Neutrophil (primary cell): ENCODE measurements around the gene TMEM132C.

Source experiments
- H3K27ac ChIP-seq: fragments of 200-600 bp; sonication (generic); 2 replicates; pipeline ENCODE4 v1.5.1; 2016; ENCODE audit warnings: mild to moderate bottlenecking, moderate library complexity
- H3K27me3 ChIP-seq: fragments of 200-600 bp; sonication (generic); 2 replicates; pipeline ENCODE4 v1.6.0; 2016; ENCODE audit warnings: mild to moderate bottlenecking
- H3K36me3 ChIP-seq: fragments of 200-600 bp; sonication (generic); 2 replicates; pipeline ENCODE4 v1.5.1; 2017
- H3K4me1 ChIP-seq, 2 experiments: fragments of 200-600 bp in 1 of 2; sonication (generic) in 1 of 2; 1 replicate in 1 of 2; 2 replicates in 1 of 2; pipeline versions ENCODE4 v1.5.1 to v1.6.1; 2013 to 2016; ENCODE audit warnings: low read depth in 1 of 2, low read length in 1 of 2, mild to moderate bottlenecking in 1 of 2, moderate library complexity in 1 of 2; ENCODE audit not compliant: control insufficient read depth in 1 of 2, insufficient read depth in 1 of 2
- H3K4me3 ChIP-seq, 2 experiments: fragments of 200-600 bp in 1 of 2; sonication (generic) in 1 of 2; 1 replicate in 1 of 2; 2 replicates in 1 of 2; pipeline ENCODE4 v1.5.1; 2013 to 2016; ENCODE audit warnings: low read depth in 1 of 2, low read length in 1 of 2, mild to moderate bottlenecking in 1 of 2, moderate library complexity in 1 of 2
- H3K9me3 ChIP-seq: fragments of 200-600 bp; sonication (generic); 2 replicates; pipeline ENCODE4 v1.5.1; 2016
- TF ChIP-seq, protein P1 (sequence below): fragments of 200-600 bp; sonication (generic); IDR thresholded peaks from 2 replicates; pipeline ENCODE4 v1.5.1; 2016; ENCODE audit warnings: antibody characterized with exemption

Gene TMEM132C

DNA sequence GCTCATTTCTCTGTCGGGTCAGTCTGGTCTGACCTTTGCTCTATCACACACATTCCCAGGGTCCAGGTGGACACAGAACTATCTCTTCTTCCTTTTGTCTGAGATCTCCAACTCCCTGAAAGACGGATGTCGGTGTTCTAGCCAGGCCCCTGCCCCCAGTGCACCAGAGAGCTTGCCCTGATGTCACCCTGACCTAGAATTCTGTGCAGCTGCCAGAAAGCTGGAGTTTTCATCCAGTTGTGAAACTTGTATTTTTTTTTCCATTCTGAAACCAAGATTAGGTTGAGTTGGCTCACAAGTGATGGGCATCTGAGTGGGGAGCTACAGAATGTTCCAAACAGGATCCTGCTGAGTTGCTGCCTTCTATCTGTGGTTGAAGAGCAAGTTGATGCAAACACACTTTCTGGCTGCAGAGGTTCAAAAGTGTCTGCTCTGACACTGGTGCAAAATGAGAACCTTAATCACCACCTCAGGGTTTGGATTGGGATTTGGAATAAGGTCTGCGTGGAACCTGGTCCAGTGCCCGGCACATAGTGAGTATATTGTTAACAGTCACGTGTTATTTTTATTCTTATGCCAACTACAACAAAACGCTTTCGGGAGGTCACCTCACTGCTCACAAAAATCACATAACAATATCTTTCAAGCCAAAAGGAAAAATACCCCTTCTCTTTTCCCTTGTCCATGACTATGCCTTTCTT lies 345.3 kb downstream of the TMEM132C start:
- no peak overlapping the region for H3K27ac ChIP-seq
- no peaks in the 10 kb centered on the region for H3K4me1 ChIP-seq
- H3K27me3 ChIP-seq, result no peaks in the 10 kb centered on the region
- H3K9me3 ChIP-seq, result no peaks in the 10 kb centered on the region
- H3K4me3 ChIP-seq, result no peak overlapping the region
- TF ChIP-seq, protein P1, sequence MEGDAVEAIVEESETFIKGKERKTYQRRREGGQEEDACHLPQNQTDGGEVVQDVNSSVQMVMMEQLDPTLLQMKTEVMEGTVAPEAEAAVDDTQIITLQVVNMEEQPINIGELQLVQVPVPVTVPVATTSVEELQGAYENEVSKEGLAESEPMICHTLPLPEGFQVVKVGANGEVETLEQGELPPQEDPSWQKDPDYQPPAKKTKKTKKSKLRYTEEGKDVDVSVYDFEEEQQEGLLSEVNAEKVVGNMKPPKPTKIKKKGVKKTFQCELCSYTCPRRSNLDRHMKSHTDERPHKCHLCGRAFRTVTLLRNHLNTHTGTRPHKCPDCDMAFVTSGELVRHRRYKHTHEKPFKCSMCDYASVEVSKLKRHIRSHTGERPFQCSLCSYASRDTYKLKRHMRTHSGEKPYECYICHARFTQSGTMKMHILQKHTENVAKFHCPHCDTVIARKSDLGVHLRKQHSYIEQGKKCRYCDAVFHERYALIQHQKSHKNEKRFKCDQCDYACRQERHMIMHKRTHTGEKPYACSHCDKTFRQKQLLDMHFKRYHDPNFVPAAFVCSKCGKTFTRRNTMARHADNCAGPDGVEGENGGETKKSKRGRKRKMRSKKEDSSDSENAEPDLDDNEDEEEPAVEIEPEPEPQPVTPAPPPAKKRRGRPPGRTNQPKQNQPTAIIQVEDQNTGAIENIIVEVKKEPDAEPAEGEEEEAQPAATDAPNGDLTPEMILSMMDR, result no peak
- H3K36me3 ChIP-seq, result no peaks in the 10 kb centered on the region

DNA sequence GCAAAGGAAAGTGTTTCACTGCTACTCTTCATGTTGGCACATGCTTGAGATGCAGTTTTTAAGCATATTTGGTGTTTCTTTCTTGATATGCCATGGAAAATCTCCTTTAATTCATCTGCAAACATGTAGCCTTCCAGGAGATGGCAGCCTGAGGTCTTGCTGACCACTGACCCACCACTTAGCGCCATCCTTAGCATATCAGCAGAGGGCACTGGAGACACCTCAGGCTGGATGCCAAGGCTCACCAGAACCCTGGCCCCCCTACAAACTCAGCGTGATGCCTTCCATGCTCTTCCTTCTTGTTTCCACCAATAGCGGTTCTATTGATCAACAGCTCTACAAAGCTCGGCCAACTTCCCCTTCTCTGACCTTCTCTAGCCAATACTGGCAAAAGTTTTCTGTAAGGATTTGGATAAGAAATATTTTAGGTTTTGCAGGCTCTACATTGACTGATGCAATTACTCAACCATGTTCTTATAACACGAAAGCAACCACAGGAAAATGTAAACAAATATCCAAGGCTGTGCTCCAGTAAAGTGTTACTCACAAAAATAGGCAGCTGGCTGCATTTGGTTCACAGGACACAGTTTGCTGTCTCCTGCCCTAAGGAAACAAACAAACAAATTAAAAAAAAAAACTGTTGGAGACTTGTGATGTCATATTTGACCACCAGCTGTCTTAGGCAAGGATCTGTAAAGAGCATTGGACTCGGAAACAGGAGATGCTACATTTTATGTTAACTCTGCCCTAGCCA lies 347.0 kb downstream of the TMEM132C start:
- no peak overlapping the region for H3K27ac ChIP-seq
- no peak overlapping the region for H3K4me3 ChIP-seq
- no peaks in the 10 kb centered on the region for H3K27me3 ChIP-seq
- TF ChIP-seq, protein P1, result no peak
- H3K4me1 ChIP-seq, result no peaks in the 10 kb centered on the region
- no peaks in the 10 kb centered on the region for H3K36me3 ChIP-seq
- H3K9me3 ChIP-seq, result no peaks in the 10 kb centered on the region

DNA sequence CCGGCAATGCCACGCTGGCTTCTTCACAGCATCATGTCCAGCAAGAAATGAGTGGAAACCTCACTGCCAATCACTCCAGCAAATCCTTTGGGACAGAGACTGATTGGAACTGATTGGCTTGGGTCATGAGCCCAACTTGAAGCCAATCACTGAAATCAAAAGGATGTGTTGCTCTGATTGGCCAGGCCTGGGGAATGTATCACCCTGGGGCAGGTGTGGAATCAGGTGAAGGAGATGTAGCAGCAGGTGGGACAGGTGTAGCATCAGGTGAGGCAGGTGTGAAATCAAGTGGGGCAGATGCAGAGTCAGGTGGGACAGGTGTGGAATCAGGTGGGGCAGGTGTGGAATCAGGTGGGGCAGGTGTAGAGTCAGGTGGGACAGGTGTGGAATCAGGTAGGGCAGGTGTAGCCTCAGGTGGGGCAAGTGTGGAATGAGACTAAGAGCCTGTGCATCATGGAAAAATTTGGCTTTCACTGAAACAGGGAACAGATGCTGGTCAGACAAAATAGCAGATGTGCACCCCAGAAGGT lies 350.4 kb downstream of the TMEM132C start:
- Histone ChIP-seq H3K4me3 (no peak overlapping the region), H3K9me3 (no peaks in the 10 kb centered on the region), H3K27me3 (no peaks in the 10 kb centered on the region), H3K36me3 (no peaks in the 10 kb centered on the region), H3K4me1 (no peaks in the 10 kb centered on the region), H3K27ac (no peak overlapping the region)
- TF ChIP-seq, protein P1, result no peak

DNA sequence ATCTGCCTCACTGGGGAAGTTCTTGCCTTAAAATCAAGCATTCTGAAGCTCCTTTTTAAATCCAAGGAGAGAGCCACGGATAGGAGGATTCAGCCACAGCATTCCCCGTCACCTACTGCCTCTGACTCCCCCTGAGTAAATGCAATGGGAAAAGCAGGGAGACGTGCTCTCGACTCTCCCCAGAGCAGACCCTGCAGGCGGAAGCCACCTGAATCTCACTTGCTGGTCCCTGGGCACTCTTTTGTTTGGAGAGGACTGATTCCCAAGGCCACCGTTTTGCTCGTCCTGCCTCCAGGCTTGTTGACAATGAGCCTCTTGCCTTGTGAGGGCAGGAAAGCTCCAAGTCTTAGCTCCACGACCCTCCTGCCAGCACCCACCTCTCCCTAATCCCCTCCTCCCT lies 352.3 kb downstream of the TMEM132C start:
- Histone ChIP-seq H3K4me3 (no peak overlapping the region), H3K9me3 (no peaks in the 10 kb centered on the region), H3K27me3 (no peaks in the 10 kb centered on the region), H3K36me3 (no peaks in the 10 kb centered on the region), H3K4me1 (no peaks in the 10 kb centered on the region), H3K27ac (no peak overlapping the region)
- TF ChIP-seq, protein P1, result no peak

DNA sequence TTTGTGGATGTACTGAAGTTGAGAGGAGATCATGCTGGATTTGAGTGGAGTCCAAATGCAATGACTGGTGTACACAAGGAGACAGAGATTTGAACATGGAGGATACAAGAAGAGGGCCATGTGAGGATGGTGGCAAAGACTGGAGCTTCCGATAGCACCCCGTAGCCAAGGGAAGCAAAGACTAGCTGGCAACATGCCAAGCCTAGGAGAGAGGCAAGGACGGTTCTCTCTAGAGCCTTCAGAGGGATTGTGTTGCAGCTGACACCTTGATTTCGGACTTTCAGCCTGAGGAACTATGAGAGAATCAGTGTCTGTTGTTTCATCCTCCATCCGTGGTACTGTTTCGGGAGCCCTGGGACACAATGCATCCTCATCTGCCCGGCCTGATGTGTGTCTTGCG lies 354.3 kb downstream of the TMEM132C start:
- H3K27ac ChIP-seq, result no peak overlapping the region
- H3K36me3 ChIP-seq, result no peaks in the 10 kb centered on the region
- H3K4me3 ChIP-seq, result no peak overlapping the region
- H3K4me1 ChIP-seq, result no peaks in the 10 kb centered on the region
- no peaks in the 10 kb centered on the region for H3K27me3 ChIP-seq
- TF ChIP-seq, protein P1, result no peak
- no peaks in the 10 kb centered on the region for H3K9me3 ChIP-seq
